ENCODE measurements around the gene CBLL2. TPM values are rescaled to one million over a fixed set of nuclear protein-coding genes. Genes with fewer than 3 reads are reported as not detected.

Gene CBLL2
- total RNA-seq, 1 experiment from 2014 or later = not detected

GRCh38 chrX:22247169-22247568 lies 25.5 kb upstream of the CBLL2 start:
- Histone ChIP-seq H2BK20ac (ENCODE audit: low read depth, low read length, poor library complexity, severe bottlenecking) (no peak overlapping the region), H3T11ph (ENCODE audit: low read length) (no peak overlapping the region), H3K4me1 (ENCODE audit: insufficient read depth, low read length) (no peaks in the 10 kb centered on the region), H3K9ac (ENCODE audit: extremely low read depth, insufficient read length, low read length) (no peak overlapping the region), H3K14ac (ENCODE audit: insufficient read depth, low read length) (no peak overlapping the region), H3K23me2 (ENCODE audit: insufficient read length, low read depth, low read length, poor library complexity, severe bottlenecking) (no peaks in the 10 kb centered on the region), H4K20me1 (ENCODE audit: control insufficient read depth, insufficient read depth, insufficient read length) (no peaks in the 10 kb centered on the region), H3K9me3 (ENCODE audit: control insufficient read depth, low read depth, low read length) (peaks cover 6% of the 10 kb centered on the region), H4K91ac (ENCODE audit: insufficient read length, low read depth, low read length) (no peak overlapping the region), H3K56ac (ENCODE audit: insufficient read length, low read depth, low read length) (no peak overlapping the region), H3K79me2 (ENCODE audit: insufficient read depth, low read length) (no peaks in the 10 kb centered on the region; the same call in 1 of the 2 replicates), H4K8ac (replicated peaks; ENCODE audit: insufficient read length, low read depth, low read length) (no peak overlapping the region), H2BK5ac (ENCODE audit: insufficient read length, low read length) (no peak overlapping the region), H3K79me1 (ENCODE audit: insufficient read depth, low read depth, low read length, poor library complexity, severe bottlenecking) (no peaks in the 10 kb centered on the region), H3K4me2 (ENCODE audit: insufficient read depth, insufficient read length, low read length) (no peak overlapping the region), H3K27ac (ENCODE audit: insufficient read length, low read depth, low read length) (no peak overlapping the region), H3K27me3 (ENCODE audit: insufficient read depth, low read length) (no peaks in the 10 kb centered on the region), H3K4ac (ENCODE audit: low read depth, low read length) (no peak overlapping the region), H3K18ac (ENCODE audit: insufficient read length, low read depth, low read length) (no peak overlapping the region), H2AFZ (ENCODE audit: low read length) (no peak overlapping the region), H2BK120ac (ENCODE audit: low read depth, low read length, poor library complexity, severe bottlenecking) (no peak overlapping the region), H3K23ac (ENCODE audit: insufficient read length, low read depth, low read length) (no peak overlapping the region), H2BK15ac (ENCODE audit: low read depth, low read length) (no peak overlapping the region), H4K5ac (ENCODE audit: insufficient read length, low read depth, low read length) (no peak overlapping the region), H2BK12ac (ENCODE audit: insufficient read length, low read depth, low read length) (no peak overlapping the region), H2AK5ac (ENCODE audit: insufficient read length, low read length) (no peak overlapping the region)
- Mint-ChIP-seq H3K36me3 (ENCODE audit: insufficient read depth in 1 of 3, low read depth in 3 of 3) (peaks cover 0 to 6% (median 3%) of the 10 kb centered on the region in 3 experiments; a peak in 2 of 7 replicates), H3K4me1 (0 out of 4 replicates have a peak, but pooled peaks cover 0 to 4% of the 10 kb centered on the region in 2 experiments), H3K4me3 (no peak overlapping the region), H3K27me3 (ENCODE audit: low read depth) (no peaks in the 10 kb centered on the region; the same call in 1 of the 2 replicates), H3K9me3 (peaks cover 13 to 43% of the 10 kb centered on the region in 2 experiments), H3K27ac (no peak overlapping the region)
- DNase-seq = no peak
- no peak for TF ChIP-seq CTCF (conservative IDR thresholded peaks at IDR 0.05)
- no CpG with 5 or more reads among the region's 1 CpG for WGBS (ENCODE audit: extremely low coverage, insufficient read length, low lambda C conversion rate)

Measured in H9 (cell line).